ENCODE data around the gene EWSR1.

DNA sequence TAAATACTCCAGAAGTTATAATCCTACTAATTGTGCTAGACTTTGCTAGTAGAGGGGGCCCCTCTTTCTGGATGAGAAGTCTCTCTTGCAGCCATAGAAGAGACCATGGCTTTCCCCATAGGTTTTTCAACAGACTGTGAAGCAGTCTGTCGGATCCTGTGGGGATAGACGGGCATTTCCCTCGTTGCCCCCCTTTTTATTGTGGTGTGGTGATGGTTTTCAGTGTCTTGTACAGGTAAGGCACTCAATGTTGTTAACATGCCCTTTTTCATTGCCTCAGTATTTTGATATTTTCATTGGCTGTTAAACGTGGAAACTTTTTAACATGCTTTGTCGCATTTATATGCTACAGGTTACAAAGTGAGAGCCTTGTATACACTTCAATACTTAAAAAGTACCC, 22.0 kb downstream of the EWSR1 start:
- TF ChIP-seq, protein P1, sequence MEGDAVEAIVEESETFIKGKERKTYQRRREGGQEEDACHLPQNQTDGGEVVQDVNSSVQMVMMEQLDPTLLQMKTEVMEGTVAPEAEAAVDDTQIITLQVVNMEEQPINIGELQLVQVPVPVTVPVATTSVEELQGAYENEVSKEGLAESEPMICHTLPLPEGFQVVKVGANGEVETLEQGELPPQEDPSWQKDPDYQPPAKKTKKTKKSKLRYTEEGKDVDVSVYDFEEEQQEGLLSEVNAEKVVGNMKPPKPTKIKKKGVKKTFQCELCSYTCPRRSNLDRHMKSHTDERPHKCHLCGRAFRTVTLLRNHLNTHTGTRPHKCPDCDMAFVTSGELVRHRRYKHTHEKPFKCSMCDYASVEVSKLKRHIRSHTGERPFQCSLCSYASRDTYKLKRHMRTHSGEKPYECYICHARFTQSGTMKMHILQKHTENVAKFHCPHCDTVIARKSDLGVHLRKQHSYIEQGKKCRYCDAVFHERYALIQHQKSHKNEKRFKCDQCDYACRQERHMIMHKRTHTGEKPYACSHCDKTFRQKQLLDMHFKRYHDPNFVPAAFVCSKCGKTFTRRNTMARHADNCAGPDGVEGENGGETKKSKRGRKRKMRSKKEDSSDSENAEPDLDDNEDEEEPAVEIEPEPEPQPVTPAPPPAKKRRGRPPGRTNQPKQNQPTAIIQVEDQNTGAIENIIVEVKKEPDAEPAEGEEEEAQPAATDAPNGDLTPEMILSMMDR (IDR thresholded peaks at IDR 0.05; ENCODE audit: insufficient read depth, low read depth, low read length): no peak
- TF ChIP-seq EZH2 (IDR thresholded peaks at IDR 0.05; ENCODE audit: insufficient read depth, low read length): no peak

Data from astrocyte (in vitro differentiated cells and primary cell).